Epithelial cell of prostate (primary cell): ENCODE data around the gene PPP6R3.
A peak's percentile ranks its signal among the peaks of the same experiment; 100 is the strongest.

Experiments
- DNase-seq: peaks from one replicate; pipeline ENCODE4 v3.0.0-alpha.2; 2011; ENCODE audit warnings: low read depth, low spot score
- H3K27ac ChIP-seq: fragments of 450-650 bp; 2 replicates; pipeline ENCODE4 v1.5.1; 2017; ENCODE audit warnings: mild to moderate bottlenecking

PPP6R3 gene

GRCh38 chr11:68460741-68461574, at the start of gene PPP6R3:
Gene PPP6R3 (plus strand): TSS chr11:68460752. CDS start chr11:68537665, 76,913 bp downstream.
- peak within 1 kb of the TSS; percentile 77 for H3K27ac ChIP-seq
- DNase-seq = no peak

- no peak for DNase-seq
Observed at GRCh38 chr11:68411501-68411991, 49.0 kb upstream of the PPP6R3 start.

GRCh38 chr11:68412593-68413475, 47.7 kb upstream of the PPP6R3 start:
- no peak for DNase-seq
- no peak overlapping the region for H3K27ac ChIP-seq

More at GRCh38 chr11:68411501-68411991, 49.0 kb upstream of the PPP6R3 start:
- no peak overlapping the region for H3K27ac ChIP-seq

- no peak overlapping the region for H3K27ac ChIP-seq
- DNase-seq = no peak
Observed at GRCh38 chr11:68413591-68413999, 47.0 kb upstream of the PPP6R3 start.

GRCh38 chr11:68414496-68415221, 45.9 kb upstream of the PPP6R3 start:
- H3K27ac ChIP-seq = no peak overlapping the region

GRCh38 chr11:68416070-68416578, 44.4 kb upstream of the PPP6R3 start:
- no peak overlapping the region for H3K27ac ChIP-seq
- no peak for DNase-seq

More at GRCh38 chr11:68414496-68415221, 45.9 kb upstream of the PPP6R3 start:
- DNase-seq = no peak

- H3K27ac ChIP-seq = no peak overlapping the region
- DNase-seq = no peak
Observed at GRCh38 chr11:68418648-68419047, 41.9 kb upstream of the PPP6R3 start.

- DNase-seq = no peak
- no peak overlapping the region for H3K27ac ChIP-seq
Observed at GRCh38 chr11:68420171-68420570, 40.4 kb upstream of the PPP6R3 start.

GRCh38 chr11:68423481-68423880, 37.1 kb upstream of the PPP6R3 start:
- DNase-seq = no peak
- no peak overlapping the region for H3K27ac ChIP-seq

GRCh38 chr11:68424101-68424632, 36.4 kb upstream of the PPP6R3 start:
- H3K27ac ChIP-seq = no peak overlapping the region
- no peak for DNase-seq

GRCh38 chr11:68424981-68425865, 35.3 kb upstream of the PPP6R3 start:
- no peak overlapping the region for H3K27ac ChIP-seq
- DNase-seq = no peak

GRCh38 chr11:68425866-68426380, 34.6 kb upstream of the PPP6R3 start:
- DNase-seq = no peak
- H3K27ac ChIP-seq = no peak overlapping the region

- H3K27ac ChIP-seq = no peak overlapping the region
- no peak for DNase-seq
Observed at GRCh38 chr11:68429661-68430060, 30.9 kb upstream of the PPP6R3 start.

GRCh38 chr11:68430384-68430783, 30.2 kb upstream of the PPP6R3 start:
- no peak for DNase-seq
- no peak overlapping the region for H3K27ac ChIP-seq

- no peak for DNase-seq
Observed at GRCh38 chr11:68430801-68431200, 29.8 kb upstream of the PPP6R3 start.

GRCh38 chr11:68431984-68432645, 28.4 kb upstream of the PPP6R3 start:
- H3K27ac ChIP-seq = no peak overlapping the region
- DNase-seq = no peak

More at GRCh38 chr11:68430801-68431200, 29.8 kb upstream of the PPP6R3 start:
- no peak overlapping the region for H3K27ac ChIP-seq

- no peak overlapping the region for H3K27ac ChIP-seq
Observed at GRCh38 chr11:68432874-68433273, 27.7 kb upstream of the PPP6R3 start.

GRCh38 chr11:68433541-68433940, 27.0 kb upstream of the PPP6R3 start:
- H3K27ac ChIP-seq = no peak overlapping the region
- no peak for DNase-seq

More at GRCh38 chr11:68432874-68433273, 27.7 kb upstream of the PPP6R3 start:
- DNase-seq = no peak
